NK-92 (cell line): ENCODE measurements around the gene TNIP1.
A peak's percentile ranks its signal among the peaks of the same experiment; 100 is the strongest.

Source experiments
- DNase-seq: peaks from one replicate; lab custom pipeline; 2025; ENCODE audit not compliant: unreplicated experiment; lab: John Stamatoyannopoulos, UW

Gene TNIP1, protein sequence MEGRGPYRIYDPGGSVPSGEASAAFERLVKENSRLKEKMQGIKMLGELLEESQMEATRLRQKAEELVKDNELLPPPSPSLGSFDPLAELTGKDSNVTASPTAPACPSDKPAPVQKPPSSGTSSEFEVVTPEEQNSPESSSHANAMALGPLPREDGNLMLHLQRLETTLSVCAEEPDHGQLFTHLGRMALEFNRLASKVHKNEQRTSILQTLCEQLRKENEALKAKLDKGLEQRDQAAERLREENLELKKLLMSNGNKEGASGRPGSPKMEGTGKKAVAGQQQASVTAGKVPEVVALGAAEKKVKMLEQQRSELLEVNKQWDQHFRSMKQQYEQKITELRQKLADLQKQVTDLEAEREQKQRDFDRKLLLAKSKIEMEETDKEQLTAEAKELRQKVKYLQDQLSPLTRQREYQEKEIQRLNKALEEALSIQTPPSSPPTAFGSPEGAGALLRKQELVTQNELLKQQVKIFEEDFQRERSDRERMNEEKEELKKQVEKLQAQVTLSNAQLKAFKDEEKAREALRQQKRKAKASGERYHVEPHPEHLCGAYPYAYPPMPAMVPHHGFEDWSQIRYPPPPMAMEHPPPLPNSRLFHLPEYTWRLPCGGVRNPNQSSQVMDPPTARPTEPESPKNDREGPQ

DNA sequence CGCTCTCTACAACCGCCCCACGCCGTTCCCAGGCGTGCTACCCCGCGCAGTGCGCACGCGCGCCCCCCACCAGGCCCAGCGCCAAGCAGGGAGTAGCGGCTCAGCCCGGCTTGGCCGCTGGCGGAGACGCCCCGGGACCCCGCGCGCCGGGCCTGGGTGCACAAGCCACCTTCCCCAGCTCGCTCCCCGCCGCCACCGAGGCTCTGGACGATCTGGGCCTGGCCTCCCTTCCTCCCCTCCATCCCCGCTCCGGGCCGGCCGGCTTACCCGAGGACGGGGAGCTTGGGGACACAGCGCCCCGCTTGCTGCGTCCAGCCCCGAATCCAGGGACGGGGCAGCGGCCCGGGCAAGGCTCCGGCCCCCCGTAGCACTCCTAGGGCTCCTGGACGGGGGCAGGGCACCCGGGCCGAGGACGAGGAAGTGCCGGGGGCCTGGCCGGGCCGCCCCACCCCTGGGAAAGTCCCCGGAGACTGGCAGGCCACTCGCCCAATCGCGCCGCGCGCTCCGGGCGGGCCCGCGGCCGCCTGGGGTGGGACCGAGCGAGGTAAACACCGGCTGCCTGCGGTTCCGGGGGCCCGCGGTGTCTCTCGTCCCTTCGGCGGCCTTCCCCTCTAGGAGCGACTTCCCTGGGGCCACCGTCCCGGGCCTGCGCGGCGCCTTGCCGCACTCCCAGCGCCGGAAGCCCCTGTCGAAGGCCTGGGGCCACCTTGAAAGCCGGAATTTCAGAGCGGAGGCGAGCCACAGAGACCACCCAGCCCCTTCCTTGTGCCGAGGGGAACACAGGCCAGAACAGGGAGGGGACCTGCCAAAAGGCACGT, at the start of gene TNIP1:
Gene TNIP1 (minus strand): TSS at position 422 of the 818 bp plus-strand sequence. CDS start 15,939 bp downstream, outside the sequence.
- DNase-seq, result peak; percentile 47

DNA sequence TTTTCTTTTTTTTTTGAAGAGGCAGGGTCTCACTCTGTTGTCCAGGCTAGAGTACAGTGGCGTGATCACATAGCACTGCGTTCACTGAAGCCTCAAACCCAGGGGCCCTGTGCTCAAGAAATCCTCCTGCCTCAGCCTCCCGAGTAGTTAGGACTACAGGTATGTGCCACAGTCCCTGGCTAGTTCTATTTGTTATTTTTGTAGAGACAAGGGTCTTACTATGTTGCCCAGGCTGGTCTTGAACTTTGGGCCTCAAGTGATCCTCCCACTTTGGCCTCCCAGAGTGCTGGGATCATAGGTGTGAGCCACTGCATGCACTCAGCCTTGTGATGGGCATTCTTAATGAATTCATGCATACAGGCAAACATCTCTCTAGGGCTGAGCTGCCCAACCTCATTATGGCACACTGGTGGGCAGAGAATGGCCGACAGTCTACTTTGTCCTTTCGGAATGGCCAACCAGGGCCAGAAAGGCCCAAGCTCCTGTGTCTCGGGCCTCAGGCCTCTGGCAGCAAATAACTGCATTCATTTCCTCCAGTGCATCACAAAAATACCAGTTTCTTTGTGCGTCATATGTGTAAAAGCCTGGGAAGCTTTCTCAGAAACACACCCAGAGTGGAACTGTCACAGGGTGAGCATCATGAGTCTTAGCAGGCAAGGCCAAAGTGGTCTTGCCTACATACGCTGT, 49.5 kb upstream of the TNIP1 start:
- no peak for DNase-seq

DNA sequence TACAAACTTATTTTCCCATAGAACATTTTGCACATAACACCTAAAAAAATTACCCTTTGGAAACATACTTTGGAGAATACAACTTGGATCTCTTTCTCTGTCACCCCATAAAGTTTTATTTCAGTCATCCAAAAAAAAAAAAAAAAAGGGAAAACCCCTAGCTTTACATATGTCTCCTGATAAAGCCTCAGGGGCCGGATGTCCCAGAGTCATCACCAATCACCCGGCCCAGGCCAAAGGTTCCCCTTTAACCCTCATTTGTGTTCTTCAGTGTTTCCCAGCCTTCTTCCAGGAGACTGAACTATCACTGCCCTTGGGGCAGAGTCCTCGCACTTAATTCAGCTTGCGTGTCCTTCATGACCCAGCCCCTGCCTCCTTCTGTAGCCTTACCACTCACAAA, 48.0 kb upstream of the TNIP1 start:
- DNase-seq, result no peak

DNA sequence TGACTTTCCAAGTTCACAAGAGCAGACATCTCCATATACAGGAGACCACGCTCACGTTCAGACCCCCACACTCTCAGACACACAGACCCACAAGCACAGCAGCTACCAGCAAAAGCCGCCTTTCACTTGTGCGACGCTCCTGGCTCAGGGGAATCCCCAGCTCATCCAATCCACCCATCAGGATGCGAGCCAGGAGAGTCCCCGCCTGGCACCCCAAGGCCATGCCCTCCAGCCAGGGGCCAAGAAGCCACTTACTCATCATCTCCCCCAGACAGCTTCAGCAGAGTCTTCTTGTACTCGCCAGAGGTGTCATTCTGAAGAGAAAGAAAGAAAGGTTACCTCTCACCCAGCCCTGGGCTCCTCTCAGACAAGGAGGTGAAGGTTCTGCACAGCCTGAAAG, 47.1 kb upstream of the TNIP1 start:
- DNase-seq, result no peak

DNA sequence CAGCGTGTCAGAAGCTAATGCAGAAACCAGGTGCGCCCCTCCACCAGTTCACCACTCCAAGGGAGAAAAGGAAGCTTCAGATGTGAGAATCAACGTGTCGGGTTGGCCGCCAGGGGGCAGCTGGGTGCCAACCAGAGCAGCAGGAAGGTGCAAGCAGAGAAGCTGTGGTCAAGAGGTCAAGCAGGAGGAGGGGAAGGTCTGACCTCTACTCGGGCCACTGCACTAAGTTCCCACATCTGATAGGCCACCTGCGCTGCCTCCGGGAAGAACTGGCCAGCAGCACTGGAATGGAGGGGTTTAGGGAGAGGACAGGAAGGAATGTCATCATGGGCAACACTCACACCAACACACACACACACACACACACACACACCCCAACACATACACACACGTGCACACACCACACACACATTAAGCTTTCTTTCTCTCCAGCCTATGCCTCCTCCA, 45.4 kb upstream of the TNIP1 start:
- DNase-seq, result no peak

DNA sequence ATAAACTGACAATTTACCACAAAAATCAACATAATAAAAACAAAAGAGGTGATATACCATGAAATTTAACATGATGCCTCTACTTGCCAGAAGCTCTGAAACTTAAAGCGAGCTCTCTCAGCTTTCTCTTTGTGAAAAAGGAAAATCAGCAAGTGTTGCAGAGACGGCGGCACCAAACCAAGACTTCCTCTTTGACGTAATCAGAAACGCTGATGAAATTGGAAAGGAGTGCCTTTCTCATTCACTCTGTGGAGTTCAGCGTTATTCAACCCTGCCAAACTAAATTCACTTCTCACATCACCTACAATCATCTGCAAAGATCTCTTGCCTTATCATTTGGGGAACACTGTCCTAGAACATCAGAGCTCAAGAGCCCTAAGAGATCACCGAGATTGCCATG, 44.6 kb upstream of the TNIP1 start:
- no peak for DNase-seq

DNA sequence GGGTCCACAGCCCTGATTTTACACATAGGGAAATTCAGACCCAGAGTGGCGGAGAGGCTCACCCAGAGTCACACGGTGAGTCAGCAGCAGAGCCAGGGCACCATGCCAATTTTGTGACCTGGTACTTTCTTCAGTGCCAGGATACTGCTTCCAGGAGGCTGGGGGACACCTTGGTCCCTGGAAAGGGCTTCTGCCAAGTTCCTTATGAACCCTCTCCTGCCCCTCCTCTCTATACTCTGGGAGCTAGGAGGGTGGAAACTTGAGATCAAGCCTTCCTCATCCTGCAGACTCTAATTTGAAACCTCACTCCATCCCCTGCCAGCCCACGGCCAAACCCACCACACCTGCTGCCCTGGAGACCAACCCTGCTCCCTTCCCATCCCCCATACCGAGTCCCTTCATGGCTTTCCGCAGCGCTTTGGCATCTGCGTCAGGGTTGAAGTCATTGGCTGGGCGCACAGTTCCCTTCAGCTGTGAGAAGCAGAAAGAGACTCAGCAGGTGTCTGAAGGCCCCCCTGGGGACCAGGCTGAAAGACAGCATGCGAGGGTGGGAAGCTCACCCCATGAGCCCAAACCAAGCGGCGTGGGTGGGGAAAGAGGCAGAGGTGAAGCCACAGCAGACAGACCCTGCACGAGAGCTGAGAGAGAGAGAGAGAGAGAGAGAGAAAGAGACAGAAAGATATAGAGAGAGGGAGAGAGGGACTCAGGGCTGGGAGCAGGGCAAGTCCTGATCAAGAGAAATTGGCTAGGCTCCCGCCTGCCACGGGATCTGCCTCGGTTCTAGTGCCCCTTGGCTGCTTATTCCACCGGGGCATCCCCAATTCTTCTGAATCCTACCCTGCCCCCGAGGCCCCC, 43.3 kb upstream of the TNIP1 start:
- no peak for DNase-seq

DNA sequence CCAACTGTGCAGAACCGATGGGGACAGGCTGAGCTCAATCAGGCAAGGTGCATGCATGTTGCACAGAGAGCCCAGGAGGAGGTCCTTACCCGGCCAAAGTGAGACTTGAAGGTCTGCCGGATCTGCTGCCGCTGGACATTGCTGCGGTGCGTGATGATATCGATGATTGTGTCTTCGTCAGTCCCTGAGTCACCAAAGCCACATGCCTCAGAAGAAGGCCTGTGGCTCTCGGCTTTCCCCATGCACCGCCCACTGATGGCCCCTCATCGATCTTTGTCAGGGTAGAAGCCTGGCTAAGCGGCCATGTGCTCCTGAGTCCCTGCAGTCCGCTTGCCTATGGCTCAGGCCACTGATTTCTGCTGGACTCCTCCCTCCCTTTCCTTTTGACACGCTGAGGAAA, 42.0 kb upstream of the TNIP1 start:
- DNase-seq, result no peak

DNA sequence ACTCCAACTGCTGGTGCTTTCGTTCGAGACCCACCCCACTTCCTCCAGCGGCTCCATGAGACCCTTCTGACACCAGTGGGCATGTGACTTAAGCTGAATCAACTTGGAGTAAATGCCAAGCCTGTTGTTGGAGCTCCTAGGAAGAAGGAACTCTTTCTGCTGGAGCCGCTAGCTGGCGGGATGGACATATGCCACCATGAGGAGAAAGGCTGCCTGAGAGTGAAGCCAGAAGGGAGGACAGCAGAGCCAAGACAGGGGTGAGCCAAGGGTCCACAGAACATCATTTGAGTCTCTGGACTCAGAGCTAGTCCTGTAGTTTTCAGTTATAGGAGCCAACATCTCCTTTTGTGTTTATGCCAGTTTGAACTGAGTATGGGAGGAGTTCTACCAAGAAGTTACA, 40.8 kb upstream of the TNIP1 start:
- no peak for DNase-seq

DNA sequence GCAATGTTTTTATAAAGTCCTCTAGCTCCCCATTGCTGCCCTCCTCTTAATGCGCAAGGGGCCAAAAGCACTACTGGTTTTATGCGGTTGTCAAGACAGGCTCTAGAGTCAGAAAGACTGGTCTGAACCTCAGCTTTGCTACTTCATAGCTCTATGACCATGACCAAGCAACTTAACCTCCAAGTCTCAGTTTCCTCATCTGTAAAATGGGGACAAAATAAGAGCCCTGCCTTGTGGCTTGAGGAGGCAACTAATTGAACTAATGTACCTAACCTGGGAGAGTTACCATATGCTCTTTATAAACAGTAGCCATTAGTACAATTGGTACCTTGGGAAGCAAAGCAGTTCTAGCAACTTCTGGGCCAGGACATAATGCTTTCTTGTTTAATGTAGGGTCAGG, 40.3 kb upstream of the TNIP1 start:
- no peak for DNase-seq

DNA sequence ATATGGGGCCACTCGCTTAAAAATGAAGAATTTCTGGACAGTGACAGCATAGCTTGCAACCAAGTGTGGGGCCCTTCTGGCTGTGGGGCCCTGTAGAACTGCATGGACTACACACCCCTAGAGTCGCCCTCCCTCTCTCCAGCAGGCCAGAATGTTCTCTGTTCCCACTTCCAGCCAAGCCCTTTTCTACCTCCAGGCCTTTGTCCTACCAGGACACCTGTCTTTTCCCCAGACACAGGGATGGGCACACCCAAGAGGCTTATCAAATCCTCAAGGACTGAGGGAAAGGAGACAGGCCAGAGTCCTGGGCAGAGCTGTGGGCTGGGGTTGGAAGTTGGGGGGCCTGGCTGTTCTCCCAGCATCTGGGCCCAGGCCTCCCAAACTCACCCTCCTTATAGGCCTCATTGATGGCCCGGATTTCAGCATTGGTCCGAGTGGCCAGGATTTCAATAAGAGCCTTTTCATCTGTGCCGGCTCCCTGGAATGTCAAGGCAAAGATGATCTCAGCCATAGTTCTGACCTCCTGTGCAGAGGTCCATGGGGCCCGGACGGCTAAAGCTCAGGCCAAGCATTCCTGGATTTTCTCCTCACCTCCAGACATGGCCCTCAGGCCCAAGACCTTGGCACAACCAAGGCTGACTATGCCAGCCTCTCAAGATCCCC, 38.2 kb upstream of the TNIP1 start:
- DNase-seq, result no peak

DNA sequence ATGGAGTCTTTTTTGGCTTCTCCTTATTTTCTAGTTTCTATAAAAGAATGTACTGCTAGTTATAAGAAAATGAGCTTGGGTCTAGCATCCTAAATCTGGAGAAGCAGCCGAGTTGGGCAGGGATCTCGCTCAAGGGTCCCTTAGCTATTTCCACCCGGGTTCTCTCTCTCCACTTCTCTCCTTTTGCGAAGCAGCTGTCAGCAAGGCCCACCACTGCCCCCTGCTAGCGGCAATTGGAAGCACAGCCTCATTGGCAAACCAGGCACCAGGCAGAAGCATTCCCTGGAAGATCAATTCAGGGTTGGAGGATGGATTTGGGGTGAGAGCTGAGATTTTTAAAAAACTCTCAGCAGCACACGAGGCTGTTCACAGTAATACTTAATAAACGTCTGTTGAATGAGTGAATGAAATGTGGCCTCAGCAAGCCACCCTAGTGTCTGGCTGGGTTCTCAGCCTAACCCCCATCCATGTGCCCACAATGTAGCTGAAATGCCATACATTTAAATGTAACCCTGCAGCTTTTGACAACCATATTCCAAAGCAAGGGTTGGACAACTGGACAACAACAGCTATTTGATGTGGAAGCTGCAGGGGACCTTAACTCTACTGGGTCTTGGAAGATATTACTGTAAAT, 34.6 kb upstream of the TNIP1 start:
- no peak for DNase-seq

DNA sequence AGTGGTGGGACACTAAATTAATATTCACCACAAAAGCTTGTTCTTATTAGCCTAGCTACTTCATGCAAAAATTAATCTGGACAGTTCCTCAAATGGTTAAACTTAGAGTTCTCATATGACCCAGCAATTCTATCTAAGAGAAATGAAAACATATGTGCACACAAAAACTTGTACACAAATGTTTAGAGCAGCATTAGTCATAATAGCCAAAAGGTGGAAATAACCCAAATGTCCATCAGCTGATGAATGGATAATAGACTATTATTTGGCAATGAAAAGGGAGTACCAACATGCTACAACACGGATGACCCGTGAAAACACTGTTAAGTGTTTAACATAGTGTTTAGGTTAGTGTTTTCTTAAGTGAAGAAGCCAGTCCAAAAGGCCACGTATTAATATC, 32.8 kb upstream of the TNIP1 start:
- DNase-seq, result no peak

DNA sequence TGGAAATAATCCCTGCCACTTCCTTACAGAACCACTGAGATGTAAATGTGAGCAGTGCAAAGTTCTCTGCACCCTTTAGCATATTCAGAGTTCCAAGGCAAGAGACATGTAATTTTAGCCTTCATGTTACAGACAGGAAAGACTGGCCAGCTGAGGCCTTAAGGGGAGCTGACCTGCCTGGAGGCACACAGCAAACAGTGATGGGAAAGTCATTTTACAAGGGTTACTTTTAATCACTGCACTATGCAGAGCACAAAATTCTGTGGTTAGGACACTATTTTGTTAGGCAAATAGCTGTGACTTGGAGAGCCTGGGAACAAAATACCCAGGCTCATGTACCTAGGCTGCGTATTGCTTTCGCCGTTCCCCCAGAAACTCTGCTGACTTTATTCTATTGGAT, 30.2 kb upstream of the TNIP1 start:
- DNase-seq, result no peak

DNA sequence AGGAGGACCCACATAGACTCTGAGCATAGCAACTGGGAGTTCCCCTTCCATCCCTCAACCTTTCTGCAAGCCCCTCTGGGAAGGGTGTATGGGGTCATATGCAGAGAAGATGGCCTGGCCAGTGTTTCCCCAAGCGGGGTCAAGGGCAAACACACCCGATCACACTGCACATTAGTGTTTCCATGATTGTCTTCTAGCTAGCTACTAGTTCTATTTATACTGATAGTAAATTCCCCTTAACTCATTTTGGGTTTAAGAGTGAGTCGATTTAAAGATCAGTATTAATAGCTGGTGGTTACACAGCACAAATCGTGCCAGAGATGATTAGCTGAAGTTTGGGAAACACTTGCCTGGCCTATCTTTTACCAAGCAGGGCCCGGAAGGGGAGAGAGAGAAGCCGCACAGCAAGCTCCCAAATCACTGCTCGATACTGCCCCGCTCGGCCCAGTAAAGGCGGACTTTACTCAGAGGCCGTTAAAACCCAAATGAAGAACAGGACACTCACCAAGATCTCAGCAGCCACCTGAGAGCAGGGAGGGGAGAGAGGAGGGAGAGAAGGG, 29.4 kb upstream of the TNIP1 start:
- no peak for DNase-seq

DNA sequence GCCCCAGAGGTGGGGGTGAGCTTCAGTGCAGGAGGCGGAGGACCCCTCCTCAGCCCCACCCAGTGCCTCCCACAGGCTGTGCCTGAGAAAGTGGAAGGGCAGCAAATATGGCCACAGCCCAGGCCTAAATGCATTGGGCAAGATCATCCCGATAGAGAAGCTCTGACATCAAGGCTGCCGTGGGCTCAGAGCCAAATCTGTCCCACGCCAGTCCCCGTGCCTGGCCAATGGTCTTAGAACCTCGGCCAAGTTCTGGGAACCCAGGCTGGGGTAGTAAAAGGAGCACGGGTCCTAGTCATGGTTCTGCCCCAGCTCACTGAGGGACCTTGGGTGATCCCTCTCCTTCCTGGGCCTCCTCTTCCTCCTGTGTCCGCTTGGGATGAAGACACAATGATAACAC, 27.7 kb upstream of the TNIP1 start:
- no peak for DNase-seq

DNA sequence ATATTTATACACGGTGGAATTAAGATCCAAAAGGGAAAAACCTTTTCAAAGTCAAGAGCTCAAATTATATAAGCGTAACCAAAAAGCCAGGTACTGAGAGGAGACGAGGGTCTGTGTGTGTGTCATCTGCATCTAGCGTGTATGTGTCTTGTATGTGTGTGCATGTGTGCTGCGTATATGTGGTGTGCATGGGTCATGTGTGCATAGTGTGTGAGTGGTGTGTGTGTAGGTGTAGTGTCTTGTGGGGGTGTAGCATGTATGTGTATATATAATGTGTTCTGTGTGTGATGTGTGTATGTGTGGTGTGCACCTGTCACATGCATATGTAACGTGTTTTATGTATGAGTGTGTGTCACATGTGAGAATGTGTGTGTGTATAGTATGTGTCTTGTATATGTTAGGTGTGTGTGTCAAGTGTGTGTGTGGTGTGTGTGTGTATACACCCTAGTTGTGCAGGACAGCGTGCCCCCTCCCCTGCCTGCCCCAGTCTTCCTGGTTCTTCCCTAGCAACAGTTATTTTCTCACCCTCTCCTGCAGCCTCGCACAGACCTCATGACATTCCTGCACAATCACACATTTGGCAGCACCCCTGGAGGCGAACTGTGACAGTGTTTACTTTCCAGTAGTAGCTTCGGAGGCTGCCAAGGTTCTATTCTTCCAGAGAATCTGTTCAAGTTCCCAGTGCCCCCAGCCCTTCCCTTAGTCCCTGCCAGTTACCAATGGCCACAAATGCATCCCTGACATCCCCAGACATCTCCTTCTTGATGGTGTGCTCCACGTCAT, 27.1 kb upstream of the TNIP1 start:
- no peak for DNase-seq

DNA sequence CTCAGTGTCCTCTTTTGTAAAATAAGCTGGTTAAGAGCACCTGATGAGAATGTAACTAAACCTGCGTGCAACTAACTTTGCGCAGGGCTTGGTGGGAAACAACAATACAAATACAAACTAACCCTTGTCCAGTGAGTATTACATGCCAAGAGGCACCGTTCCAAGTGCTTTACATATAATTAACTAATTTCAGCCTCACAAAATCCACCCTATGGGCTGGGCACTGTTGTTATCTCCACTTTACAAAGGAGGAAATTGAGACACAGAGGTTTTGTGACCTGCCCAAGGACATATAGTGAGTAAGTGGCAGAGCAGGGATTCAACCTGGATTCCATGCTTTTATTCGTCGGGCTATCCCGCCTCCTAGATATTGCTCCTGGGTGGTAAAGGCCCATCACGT, 26.2 kb upstream of the TNIP1 start:
- no peak for DNase-seq
